T-helper 2 cell treated with Interferon-gamma antibody and Interleukin-4, amounts not matched to agents 5 μg/mL and 100 μg/mL, for 36 hours (primary cell): Measurements from ENCODE around the gene CALHM5.
"Not testable (repeated sequence)": the region's sequence is repeated elsewhere in the genome, so short reads cannot be mapped to it uniquely, and the experiment has no call there.

Experiments
- DNase-seq: peaks from one replicate; pipeline ENCODE4 v3.0.0; 2021; ENCODE audit warnings: low spot score
- H3K27ac Mint-ChIP-seq: one replicate; pipeline ENCODE4 v1.8.0; 2021; ENCODE audit warnings: mild to moderate bottlenecking, mixed read lengths
- H3K27me3 Mint-ChIP-seq: one replicate; pipeline ENCODE4 v1.8.0; 2021; ENCODE audit warnings: low read depth, mixed read lengths
- H3K36me3 Mint-ChIP-seq: one replicate; pipeline ENCODE4 v1.8.0; 2021; ENCODE audit warnings: low read depth, mixed read lengths
- H3K4me1 Mint-ChIP-seq: one replicate; pipeline ENCODE4 v1.8.0; 2021; ENCODE audit warnings: low read depth, mixed read lengths
- H3K4me3 Mint-ChIP-seq: one replicate; pipeline ENCODE4 v1.8.0; 2022; ENCODE audit warnings: mild to moderate bottlenecking, moderate library complexity, mixed read lengths
- H3K9me3 Mint-ChIP-seq: one replicate; pipeline ENCODE4 v1.8.0; 2021; ENCODE audit warnings: mixed read lengths

The CALHM5 gene

DNA sequence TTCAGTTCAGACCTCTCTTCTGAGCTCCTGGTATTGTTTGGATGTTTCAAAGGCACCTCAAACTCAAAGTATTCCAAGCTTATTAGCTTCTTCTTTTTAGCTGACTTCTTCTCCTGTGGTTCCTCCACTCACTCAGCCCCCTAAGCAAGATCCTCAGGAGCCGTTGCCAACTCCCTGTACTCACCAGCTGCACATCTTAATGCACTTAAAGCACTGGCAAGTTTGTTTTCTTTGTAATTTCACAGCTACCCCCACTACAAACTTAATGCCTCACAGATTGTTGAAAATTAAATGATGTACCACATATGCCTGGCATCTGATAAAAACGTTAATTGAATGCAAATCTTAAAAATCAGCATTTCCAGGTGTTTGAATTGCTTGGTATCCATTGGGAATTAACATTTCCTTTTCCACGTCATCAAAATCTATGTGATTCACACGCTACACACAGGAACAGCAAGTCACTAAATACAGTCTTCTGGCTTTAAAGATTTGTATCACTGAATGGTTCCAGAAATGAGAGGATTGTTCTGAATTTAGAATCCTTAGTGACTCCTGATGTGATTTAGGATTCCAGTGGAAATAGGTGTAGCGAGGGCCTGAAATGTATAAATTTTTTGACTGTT, 25.8 kb upstream of the CALHM5 start:
- H3K9me3 Mint-ChIP-seq: no peaks in the 10 kb centered on the region
- H3K4me1 Mint-ChIP-seq: no peaks in the 10 kb centered on the region
- H3K27ac Mint-ChIP-seq: no peak overlapping the region
- no peak for DNase-seq
- peaks cover 64% of the 10 kb centered on the region for H3K27me3 Mint-ChIP-seq
- no peak overlapping the region for H3K4me3 Mint-ChIP-seq
- no peaks in the 10 kb centered on the region for H3K36me3 Mint-ChIP-seq

DNA sequence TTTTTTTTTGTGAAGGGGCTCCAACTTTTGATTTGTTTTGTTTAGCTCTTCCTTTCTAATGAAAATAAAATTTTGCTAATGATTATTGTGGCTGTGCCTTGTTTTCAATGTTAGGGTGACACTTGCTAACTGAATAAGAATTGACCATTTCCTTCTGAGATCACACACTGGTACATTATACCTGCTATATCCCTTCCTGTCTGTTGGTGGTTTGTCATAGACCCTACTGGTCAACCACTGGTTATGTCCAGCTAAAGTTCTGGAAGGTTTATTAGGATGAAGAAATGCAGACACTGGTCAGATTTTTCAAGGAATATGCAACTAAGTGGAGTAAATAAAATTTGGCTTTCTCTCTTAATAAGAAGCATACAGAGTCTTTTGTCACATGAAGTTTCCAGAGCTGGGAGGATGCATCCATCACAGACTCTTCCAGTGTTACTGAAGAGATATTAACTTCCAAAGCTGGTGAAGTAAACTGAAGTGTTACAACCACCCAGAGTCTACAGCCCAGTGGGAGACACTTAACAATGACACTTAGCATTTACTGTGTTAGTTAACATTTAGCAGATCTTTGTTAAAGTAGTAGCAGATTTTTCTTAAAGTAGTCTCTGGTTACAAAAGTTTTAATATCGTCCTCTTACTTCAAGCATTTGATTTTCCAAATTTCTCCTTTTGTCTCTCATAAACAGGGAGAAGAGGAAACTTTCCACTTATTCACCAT, 19.7 kb upstream of the CALHM5 start:
- no peak overlapping the region for H3K27ac Mint-ChIP-seq

DNA sequence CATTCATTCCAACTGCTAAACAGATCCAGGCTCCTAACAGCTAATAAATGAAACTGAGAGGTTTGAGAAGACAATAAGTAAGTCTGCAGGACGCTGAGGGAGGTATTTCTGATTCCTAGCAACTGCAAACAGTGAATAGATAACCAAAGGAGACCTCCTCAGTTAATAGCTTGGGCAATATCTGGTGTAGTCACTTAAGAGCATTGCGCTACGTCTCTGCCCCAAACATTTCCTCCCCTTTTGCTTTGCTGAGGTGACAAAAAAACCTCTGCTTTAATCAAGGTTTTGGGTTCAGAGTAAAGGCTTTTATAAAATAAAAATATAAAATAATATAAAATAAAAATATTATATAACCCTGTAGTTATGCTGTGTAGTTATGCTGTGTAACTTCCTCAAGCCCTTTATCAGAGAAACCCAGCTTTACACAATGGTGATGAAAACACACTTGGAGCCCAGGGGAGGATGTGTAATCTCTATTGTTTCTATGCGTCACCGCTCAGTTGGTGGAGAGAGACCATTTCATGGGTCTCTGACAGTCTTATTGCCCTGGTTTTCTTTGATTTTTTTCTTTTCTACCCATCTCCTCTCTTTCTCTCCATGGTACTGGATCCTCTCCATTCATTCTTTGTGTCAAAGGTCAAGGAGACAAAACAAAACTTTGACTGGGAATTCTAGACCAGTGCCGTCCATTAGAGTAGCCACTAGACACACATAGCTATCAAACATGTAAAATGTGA, 18.9 kb upstream of the CALHM5 start:
- no peaks in the 10 kb centered on the region for H3K9me3 Mint-ChIP-seq
- H3K36me3 Mint-ChIP-seq: no peaks in the 10 kb centered on the region
- DNase-seq: no peak
- H3K27me3 Mint-ChIP-seq: peaks cover 36% of the 10 kb centered on the region
- no peak overlapping the region for H3K27ac Mint-ChIP-seq
- no peak overlapping the region for H3K4me3 Mint-ChIP-seq
- H3K4me1 Mint-ChIP-seq: no peaks in the 10 kb centered on the region

More for the DNA sequence above, 19.7 kb upstream of the CALHM5 start:
- H3K9me3 Mint-ChIP-seq: no peaks in the 10 kb centered on the region
- peaks cover 37% of the 10 kb centered on the region for H3K27me3 Mint-ChIP-seq
- no peaks in the 10 kb centered on the region for H3K36me3 Mint-ChIP-seq
- DNase-seq: no peak
- no peaks in the 10 kb centered on the region for H3K4me1 Mint-ChIP-seq
- H3K4me3 Mint-ChIP-seq: no peak overlapping the region

DNA sequence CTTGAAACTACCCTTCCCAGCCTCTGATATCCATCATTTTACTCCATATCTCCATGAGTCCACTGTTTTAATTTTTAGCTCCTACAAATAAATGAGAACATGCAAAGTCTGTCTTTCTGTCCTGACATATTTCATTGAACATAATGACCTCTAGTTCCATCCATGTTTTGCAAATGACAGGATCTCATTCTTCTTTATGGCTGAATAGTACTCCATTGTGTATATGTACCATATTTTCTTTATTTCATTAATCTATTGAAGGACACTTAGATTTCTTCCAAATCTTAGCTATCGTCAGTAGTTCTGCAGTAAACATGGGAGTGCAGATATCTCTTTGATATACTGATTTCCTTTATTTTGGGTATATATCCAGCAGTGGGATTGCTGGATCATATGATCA, 16.3 kb upstream of the CALHM5 start:
- DNase-seq, H3K4me1 Mint-ChIP-seq, H3K36me3 Mint-ChIP-seq, H3K9me3 Mint-ChIP-seq, H3K27ac Mint-ChIP-seq, H3K4me3 Mint-ChIP-seq: not testable (repeated sequence)
- H3K27me3 Mint-ChIP-seq: peaks cover 30% of the 10 kb centered on the region

DNA sequence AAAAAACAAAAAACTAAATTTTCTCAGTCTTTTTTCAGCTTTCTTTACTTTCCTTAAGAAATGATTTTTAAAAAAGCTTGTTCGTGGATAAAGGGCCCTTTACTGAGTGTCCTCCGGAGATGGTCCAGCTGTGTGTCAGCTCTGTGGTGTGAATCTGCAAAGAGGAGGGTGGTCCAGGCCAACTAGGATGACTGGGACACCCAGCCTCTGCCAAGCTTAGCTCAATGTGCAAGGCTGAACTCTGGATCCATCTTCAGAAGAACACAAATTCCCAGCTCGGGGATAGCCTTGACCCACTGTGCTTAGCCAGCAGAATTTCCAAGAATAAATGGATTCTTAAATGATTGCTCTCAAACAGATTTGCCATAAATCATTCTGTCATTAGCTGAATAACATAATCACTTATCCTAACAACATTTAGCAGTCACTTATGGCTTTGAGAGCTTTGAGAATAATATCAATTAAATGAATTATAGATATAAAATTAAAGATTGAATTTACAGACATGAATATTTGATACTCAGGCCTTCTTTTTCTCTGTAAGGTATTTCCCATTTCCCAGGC, 14.2 kb upstream of the CALHM5 start:
- Mint-ChIP-seq H3K27ac (no peak overlapping the region), H3K9me3 (no peaks in the 10 kb centered on the region), H3K4me1 (peaks cover 2% of the 10 kb centered on the region), H3K36me3 (no peaks in the 10 kb centered on the region), H3K27me3 (peaks cover 28% of the 10 kb centered on the region), H3K4me3 (no peak overlapping the region)
- DNase-seq: no peak

DNA sequence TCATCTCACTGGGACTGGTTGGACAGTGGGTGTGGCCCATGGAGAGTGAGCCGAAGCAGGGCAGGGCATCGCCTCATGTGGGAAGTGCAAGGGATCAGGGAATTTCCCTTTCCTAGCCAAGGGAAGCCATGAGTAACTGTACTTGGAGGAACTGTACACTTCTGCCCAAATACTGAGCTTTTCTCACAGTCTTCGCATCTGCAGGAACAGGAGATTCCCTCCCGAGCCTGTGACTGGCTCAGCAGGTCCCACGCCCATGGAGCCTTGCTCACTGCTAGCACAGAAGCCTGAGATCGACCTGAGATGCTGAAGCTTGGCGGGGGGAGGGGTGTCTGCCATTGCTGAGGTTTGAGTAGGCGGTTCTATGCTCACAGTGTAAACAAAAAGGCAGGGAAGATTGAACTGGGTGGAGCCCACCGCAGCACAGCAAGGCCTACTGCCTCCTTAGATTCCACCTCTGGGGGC, 10.4 kb upstream of the CALHM5 start:
- peaks cover 2% of the 10 kb centered on the region for H3K4me1 Mint-ChIP-seq
- H3K27me3 Mint-ChIP-seq: peaks cover 47% of the 10 kb centered on the region
- DNase-seq: no peak
- no peaks in the 10 kb centered on the region for H3K9me3 Mint-ChIP-seq
- no peaks in the 10 kb centered on the region for H3K36me3 Mint-ChIP-seq
- no peak overlapping the region for H3K4me3 Mint-ChIP-seq
- H3K27ac Mint-ChIP-seq: no peak overlapping the region

DNA sequence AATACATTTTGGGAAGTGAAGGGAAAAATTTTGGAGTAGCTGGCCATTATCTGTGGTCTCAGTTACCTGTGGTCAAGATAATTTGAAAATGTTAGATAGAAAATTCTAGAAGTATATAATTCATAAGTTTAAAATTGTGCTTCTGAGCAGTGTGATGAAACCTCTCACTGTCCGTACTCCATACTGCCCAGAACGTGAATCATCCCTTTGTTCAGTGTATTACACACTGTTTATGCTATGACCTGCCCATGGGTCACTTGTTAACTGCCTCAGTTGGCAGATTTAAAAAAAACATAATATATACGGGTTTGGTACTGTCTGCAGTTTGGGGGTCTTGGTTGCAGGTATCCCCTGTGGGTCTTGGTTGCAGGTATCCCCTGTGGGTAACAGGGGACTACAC, 4.1 kb upstream of the CALHM5 start:
- H3K27me3 Mint-ChIP-seq: peaks cover 26% of the 10 kb centered on the region

DNA sequence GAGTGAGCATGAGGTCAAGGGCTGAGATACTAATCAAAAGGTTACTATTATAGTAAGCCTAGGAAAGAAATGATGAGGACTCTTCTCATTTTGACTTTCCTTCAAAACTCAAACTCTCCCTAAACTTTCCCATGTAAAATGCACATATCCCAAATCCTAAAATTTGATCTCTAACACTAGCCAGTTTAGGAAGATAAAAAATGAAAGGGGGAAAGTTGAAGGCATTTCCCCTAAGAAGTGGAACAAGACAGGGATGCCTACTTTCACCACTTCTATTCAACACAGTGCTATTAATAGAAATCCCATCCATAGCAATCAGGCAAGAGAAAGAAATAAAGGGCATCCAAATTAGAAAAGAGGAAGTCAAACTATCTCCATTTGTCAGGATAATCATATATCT, 2.9 kb upstream of the CALHM5 start:
- Mint-ChIP-seq H3K4me1 (no peaks in the 10 kb centered on the region), H3K9me3 (no peaks in the 10 kb centered on the region), H3K4me3 (no peak overlapping the region)

More for the DNA sequence above, 4.1 kb upstream of the CALHM5 start:
- no peaks in the 10 kb centered on the region for H3K9me3 Mint-ChIP-seq
- H3K36me3 Mint-ChIP-seq: no peaks in the 10 kb centered on the region
- DNase-seq: no peak
- H3K4me3 Mint-ChIP-seq: no peak overlapping the region
- no peaks in the 10 kb centered on the region for H3K4me1 Mint-ChIP-seq
- H3K27ac Mint-ChIP-seq: no peak overlapping the region

DNA sequence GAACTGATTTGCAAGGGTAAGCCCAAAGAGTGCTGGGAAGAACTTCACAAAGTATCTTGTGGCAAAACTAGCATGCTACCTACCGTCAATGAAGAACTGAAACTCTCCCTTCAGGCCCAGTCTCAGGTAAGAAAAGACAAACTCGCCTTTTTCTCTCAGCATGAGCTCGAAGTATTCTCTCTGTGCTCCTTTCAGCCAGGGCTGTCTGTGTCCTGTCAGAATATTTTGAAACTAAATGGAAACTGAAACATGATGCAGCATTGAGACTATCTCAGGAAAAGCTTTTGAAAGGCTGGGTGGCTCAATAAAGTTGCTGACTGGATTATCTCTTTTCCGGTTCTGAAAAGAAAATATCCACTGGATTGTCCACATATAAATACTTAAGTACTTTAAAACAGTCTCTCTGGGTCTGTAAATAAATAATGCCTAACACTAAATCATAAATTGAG, 696 bp downstream of the CALHM5 start:
- Mint-ChIP-seq H3K36me3 (no peaks in the 10 kb centered on the region), H3K9me3 (no peaks in the 10 kb centered on the region), H3K4me1 (no peaks in the 10 kb centered on the region), H3K27me3 (peaks cover 19% of the 10 kb centered on the region), H3K27ac (no peak overlapping the region), H3K4me3 (no peak overlapping the region)
- no peak for DNase-seq

More for the DNA sequence above, 2.9 kb upstream of the CALHM5 start:
- Mint-ChIP-seq H3K27ac (no peak overlapping the region), H3K36me3 (no peaks in the 10 kb centered on the region), H3K27me3 (peaks cover 22% of the 10 kb centered on the region)
- no peak for DNase-seq

DNA sequence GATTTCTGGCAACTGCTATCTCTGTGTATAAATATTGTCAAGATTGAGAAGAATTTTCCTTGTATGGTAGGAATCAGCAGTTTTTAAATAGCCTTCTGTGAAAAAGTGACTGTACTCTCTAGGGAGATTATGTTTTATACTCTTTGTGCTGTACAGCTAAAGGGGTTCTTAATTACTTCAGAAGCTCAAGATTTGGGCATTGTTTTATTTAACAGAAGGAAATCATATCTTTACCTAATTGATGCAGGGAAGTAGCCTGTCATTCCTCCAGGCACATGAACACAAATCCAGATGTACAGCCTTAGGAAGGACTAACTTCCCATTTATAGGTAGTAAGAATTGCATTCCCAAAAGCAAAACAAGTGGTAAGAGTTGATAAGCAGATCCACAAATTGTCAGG, 1.3 kb downstream of the CALHM5 start:
- Mint-ChIP-seq H3K4me1 (no peaks in the 10 kb centered on the region), H3K27me3 (peaks cover 16% of the 10 kb centered on the region), H3K27ac (no peak overlapping the region), H3K9me3 (no peaks in the 10 kb centered on the region), H3K36me3 (no peaks in the 10 kb centered on the region), H3K4me3 (no peak overlapping the region)
- no peak for DNase-seq

DNA sequence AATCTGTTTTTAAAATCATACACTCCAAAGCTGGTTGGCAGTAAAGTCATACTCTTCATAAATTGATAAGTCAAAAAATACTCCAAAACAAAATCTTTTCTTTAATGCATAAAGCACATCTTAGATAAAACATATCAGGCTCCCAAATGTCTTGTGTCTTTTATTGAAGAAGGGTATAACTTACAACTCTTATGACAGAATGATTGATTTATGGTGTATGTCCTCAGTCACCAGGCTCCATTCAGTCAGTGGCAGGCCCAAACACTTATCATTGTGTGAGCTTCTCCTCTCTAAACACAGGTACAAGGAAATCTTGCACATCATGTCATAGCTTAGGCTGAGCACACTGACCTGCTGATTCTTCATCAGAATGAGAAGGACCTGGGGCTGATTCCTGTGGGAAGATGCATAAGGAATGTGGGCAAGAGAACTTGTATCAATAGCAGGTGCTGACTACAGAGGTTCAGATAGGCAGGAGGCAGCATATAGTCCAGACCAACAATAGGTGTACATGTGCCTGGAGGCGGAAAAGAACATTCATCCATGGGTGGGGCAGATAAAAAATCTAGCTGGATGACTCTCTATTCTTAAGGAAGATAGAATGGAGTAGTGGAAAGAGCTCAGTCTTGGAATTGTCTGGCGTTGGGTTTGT, 1.9 kb downstream of the CALHM5 start:
- Mint-ChIP-seq H3K36me3 (no peaks in the 10 kb centered on the region), H3K9me3 (no peaks in the 10 kb centered on the region), H3K4me1 (no peaks in the 10 kb centered on the region), H3K27me3 (peaks cover 21% of the 10 kb centered on the region), H3K27ac (no peak overlapping the region), H3K4me3 (no peak overlapping the region)
- no peak for DNase-seq

DNA sequence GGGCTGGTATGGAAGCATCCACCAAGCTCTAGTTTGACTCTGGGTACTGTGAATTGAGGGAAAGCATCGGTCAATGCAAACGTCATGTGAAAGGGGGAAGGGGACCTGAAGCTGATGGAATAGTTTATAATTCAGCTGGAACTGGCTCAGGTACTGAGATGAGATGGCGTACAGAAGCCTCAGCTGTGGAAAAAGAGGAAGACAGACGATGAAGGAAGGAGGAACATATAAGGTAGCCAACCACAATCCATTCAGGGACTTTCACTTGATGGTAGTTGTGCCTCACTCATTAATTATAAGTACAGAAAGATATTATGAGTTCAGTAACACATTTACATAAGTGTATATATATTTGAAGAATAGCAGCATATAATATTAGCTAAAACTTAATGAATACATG, 2.7 kb downstream of the CALHM5 start:
- Mint-ChIP-seq H3K27ac (no peak overlapping the region), H3K36me3 (no peaks in the 10 kb centered on the region), H3K27me3 (peaks cover 26% of the 10 kb centered on the region), H3K4me3 (no peak overlapping the region), H3K9me3 (no peaks in the 10 kb centered on the region), H3K4me1 (no peaks in the 10 kb centered on the region)
- no peak for DNase-seq

DNA sequence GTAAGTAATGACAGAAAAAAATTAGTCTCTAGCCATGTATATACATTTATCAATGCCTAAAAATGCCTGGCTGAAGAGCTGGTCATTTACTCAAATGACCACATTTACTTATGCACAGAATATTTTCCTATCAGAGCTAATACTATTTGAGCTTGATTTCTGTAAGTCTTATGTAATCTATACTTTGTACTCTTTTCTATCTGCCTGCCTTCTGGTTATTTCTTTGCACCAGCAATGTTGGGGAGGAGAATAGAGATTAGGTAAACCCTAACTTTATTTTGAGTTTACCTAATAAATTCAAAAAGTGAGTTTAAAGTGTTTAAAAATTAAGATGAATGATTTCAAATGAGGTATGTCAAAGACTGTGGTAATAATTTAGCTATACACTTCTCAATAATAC, 3.7 kb downstream of the CALHM5 start:
- H3K36me3 Mint-ChIP-seq: no peaks in the 10 kb centered on the region
- no peak overlapping the region for H3K27ac Mint-ChIP-seq
- no peaks in the 10 kb centered on the region for H3K4me1 Mint-ChIP-seq
- H3K9me3 Mint-ChIP-seq: no peaks in the 10 kb centered on the region
- peaks cover 30% of the 10 kb centered on the region for H3K27me3 Mint-ChIP-seq
- DNase-seq: no peak
- no peak overlapping the region for H3K4me3 Mint-ChIP-seq
